Measurements from ENCODE around the gene STKLD1.

- no peak for TF ChIP-seq CTCF (IDR thresholded peaks at IDR 0.05)
- no peak for TF ChIP-seq POLR2A (IDR thresholded peaks at IDR 0.05)
These were observed 69.3 kb downstream of the STKLD1 start for GRCh38 chr9:133445293-133445969.

Measured in lower leg skin (tissue), 3 donors.